HepG2 (cell line): ENCODE data around the gene TECPR1. TPM values are rescaled to one million over a fixed set of nuclear protein-coding genes. Genes with fewer than 3 reads are reported as not detected.

ENCODE experiments used
- KLF13 ChIP-seq: sonication (generic); formaldehyde crosslinking; IDR thresholded peaks from 2 replicates; pipeline ENCODE4 v1.4.0; 2020; ENCODE audit warnings: mild to moderate bottlenecking, missing genetic modification reagents
- REPIN1 ChIP-seq: sonication (generic); formaldehyde crosslinking; IDR thresholded peaks from 2 replicates; pipeline ENCODE4 v1.8.0; 2022; ENCODE audit warnings: missing genetic modification reagents, low read depth, mild to moderate bottlenecking, borderline replicate concordance
- RFX1 ChIP-seq: fragments of 450-650 bp; IDR thresholded peaks from 2 replicates; pipeline ENCODE4 v1.6.1; 2017
- SPEN ChIP-seq: sonication (generic); formaldehyde crosslinking; IDR thresholded peaks from 2 replicates; pipeline ENCODE4 v1.5.1; 2020; ENCODE audit warnings: low read depth, mild to moderate bottlenecking, missing genetic modification reagents
- ZEB1 ChIP-seq: IDR thresholded peaks from 2 replicates; pipeline ENCODE4 v1.6.1; 2012; ENCODE audit warnings: mild to moderate bottlenecking, low read depth, inconsistent platforms; ENCODE audit not compliant: insufficient replicate concordance
- ZNF333 ChIP-seq: sonication (generic); formaldehyde crosslinking; IDR thresholded peaks from 2 replicates; pipeline ENCODE4 v1.4.0; 2020; ENCODE audit warnings: mild to moderate bottlenecking, missing genetic modification reagents, borderline replicate concordance
- ZNF446 ChIP-seq: sonication (generic); formaldehyde crosslinking; IDR thresholded peaks from 2 replicates; pipeline ENCODE4 v1.5.0; 2020; ENCODE audit warnings: mild to moderate bottlenecking, missing genetic modification reagents
- ZNF451 ChIP-seq: sonication (generic); formaldehyde crosslinking; IDR thresholded peaks from 2 replicates; pipeline ENCODE4 v1.5.0; 2020; ENCODE audit warnings: mild to moderate bottlenecking, missing genetic modification reagents
- ZNF547 ChIP-seq: sonication (generic); formaldehyde crosslinking; IDR thresholded peaks from 2 replicates; pipeline ENCODE4 v1.5.1; 2020; ENCODE audit warnings: mild to moderate bottlenecking, missing genetic modification reagents
- ZNF850 ChIP-seq: sonication (generic); formaldehyde crosslinking; conservative IDR thresholded peaks from 2 replicates; pipeline ENCODE4 v1.9.0; 2021; ENCODE audit warnings: mild to moderate bottlenecking, missing genetic modification reagents
- polyA plus RNA-seq, 8 experiments: library from polyadenylated mRNA; depleted of rRNA in 3 of 8; stranded (reverse) in 7 of 8; unstranded in 1 of 8; fragments of >200 nt; fragmentation: Illumina TruSeq in 4 of 8; extraction: Trizol in 4 of 8; gene quantifications; 2 replicates each; pipeline versions ENCODE4 v1.2.1 to v1.2.3, GENCODE V29; 2011 to 2016; ENCODE audit warnings: low read depth in 4 of 8, missing spikeins in 1 of 8, mixed read lengths in 1 of 8; ENCODE audit not compliant: insufficient read depth in 1 of 8
- total RNA-seq, 5 experiments: library from RNA; depleted of rRNA; stranded (reverse); fragments of >200 nt; fragmentation: Illumina TruSeq; extraction: Trizol; gene quantifications; 2 replicates each; pipeline ENCODE4 v1.2.3, GENCODE V29; 2016; ENCODE audit warnings: low read depth in 1 of 5
- TF ChIP-seq, protein P1 (sequence below): sonication (generic); formaldehyde crosslinking; IDR thresholded peaks from 2 replicates; pipeline ENCODE4 v1.4.0; 2020; ENCODE audit warnings: mild to moderate bottlenecking, missing genetic modification reagents
- TF ChIP-seq, protein P2 (sequence below): sonication (generic); formaldehyde crosslinking; IDR thresholded peaks from 2 replicates; pipeline ENCODE4 v1.4.0; 2020; ENCODE audit warnings: missing genetic modification reagents
- TF ChIP-seq, protein P3 (sequence below): sonication (generic); formaldehyde crosslinking; IDR thresholded peaks from 2 replicates; pipeline ENCODE4 v1.8.1; 2023; ENCODE audit warnings: missing genetic modification reagents, inconsistent platforms, borderline replicate concordance
- TF ChIP-seq, protein P4 (sequence below): IDR thresholded peaks from 2 replicates; pipeline ENCODE4 v1.6.1; 2016
- TF ChIP-seq, protein P5 (sequence below): sonication (generic); formaldehyde crosslinking; IDR thresholded peaks from 2 replicates; pipeline ENCODE4 v1.5.1; 2020; ENCODE audit warnings: mild to moderate bottlenecking, moderate library complexity, missing genetic modification reagents

The TECPR1 gene
- total and polyA plus RNA-seq, 2 of the 13 experiments (the other 11 are each of a cell fraction or from before 2014, with no cell fraction given), result 2.3 to 6.3 TPM

DNA sequence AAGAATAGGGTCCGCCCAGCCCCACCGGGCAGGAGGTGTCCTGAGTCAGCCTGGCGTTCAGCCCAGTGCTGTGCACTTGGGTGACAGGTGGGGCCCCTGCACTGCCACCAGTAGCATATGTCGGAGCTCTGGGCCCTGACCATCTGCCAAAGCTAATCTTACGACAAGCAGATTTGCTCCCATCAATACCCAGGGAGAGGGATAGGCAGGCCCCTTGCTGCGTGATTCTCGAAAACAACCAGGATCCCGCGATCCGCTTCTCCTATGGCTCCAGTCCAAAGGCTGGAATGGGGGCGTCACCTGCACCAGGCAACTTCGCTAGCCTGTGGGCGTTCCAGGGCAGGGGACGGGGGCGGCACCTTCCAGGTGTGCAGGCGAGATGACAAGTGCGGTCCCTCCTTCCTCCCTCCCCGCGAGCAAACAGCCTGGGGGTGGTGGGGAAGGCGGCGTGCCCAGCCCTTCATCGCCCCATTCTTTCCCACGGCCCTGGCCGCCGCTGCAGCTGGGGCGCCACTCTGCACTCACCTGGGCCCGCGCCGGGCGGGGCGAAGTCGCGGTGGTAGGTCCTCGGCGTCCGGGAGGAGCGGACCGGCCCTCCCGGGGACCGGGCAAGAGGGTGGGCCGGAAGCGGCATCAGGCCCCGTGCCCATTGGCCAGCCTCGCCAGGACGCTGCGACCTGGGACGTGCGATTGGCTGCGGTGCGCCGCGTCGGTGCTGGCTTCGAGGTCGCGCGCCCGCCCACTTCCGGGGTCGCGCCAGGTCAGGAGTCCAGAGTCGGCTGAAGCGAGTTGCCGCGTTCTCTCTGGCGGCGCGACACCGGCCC, at the start of gene TECPR1 (continued):
- TF ChIP-seq, protein P1, sequence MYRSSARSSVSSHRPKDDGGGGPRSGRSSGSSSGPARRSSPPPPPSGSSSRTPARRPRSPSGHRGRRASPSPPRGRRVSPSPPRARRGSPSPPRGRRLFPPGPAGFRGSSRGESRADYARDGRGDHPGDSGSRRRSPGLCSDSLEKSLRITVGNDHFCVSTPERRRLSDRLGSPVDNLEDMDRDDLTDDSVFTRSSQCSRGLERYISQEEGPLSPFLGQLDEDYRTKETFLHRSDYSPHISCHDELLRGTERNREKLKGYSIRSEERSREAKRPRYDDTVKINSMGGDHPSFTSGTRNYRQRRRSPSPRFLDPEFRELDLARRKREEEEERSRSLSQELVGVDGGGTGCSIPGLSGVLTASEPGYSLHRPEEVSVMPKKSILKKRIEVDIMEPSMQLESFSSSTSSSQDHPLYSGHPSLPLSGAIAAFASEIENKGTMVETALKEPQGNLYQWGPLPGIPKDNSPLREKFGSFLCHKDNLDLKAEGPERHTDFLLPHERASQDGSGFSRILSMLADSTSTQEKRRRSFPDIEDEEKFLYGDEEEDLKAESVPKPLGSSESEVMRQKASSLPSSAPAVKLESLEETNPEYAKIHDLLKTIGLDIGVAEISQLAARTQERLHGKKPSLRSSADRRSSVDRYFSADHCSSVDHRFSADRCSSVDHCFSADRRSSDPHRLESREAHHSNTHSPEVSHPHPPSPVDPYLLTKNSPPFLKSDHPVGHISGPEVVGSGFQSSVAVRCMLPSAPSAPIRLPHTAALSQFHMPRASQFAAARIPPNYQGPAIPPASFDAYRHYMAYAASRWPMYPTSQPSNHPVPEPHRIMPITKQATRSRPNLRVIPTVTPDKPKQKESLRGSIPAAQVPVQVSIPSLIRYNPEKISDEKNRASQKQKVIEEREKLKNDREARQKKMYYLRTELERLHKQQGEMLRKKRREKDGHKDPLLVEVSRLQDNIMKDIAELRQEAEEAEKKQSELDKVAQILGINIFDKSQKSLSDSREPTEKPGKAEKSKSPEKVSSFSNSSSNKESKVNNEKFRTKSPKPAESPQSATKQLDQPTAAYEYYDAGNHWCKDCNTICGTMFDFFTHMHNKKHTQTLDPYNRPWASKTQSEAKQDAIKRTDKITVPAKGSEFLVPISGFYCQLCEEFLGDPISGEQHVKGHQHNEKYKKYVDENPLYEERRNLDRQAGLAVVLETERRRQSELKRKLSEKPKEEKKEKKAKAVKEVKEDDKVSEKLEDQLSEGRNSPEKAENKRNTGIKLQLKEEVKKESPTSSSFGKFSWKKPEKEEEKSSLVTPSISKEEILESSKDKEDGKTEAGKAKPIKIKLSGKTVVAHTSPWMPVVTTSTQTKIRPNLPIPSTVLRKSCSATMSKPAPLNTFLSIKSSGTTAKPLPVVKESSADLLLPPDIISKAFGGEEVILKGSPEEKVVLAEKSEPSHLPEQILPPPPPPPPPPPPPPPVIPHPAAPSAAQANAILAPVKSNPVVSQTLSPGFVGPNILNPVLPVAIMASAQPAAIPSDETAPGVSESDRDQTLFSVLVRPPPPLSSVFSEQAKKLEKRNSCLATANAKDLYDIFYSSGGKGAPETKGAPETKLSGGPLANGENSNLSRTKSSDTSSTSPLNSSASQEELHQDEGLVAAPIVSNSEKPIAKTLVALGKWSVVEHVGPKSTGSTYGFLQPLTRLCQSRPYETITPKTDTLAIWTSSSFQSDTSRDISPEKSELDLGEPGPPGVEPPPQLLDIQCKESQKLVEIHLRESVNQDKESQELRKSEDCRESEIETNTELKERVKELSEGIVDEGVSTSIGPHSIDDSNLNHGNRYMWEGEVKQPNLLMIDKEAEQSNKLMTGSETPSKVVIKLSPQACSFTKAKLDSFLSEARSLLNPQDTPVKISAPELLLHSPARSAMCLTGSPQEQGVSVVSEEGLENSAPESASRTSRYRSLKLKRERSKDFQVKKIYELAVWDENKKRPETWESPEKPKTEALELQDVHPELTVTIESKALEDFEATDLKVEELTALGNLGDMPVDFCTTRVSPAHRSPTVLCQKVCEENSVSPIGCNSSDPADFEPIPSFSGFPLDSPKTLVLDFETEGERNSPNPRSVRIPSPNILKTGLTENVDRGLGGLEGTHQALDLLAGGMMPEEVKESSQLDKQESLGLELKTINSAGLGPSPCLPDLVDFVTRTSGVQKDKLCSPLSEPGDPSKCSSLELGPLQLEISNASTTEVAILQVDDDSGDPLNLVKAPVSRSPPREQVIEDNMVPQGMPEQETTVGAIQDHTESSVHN (CRISPR knock-in tag), result 0 out of 2 replicates have a peak, but pooled peaks have one; percentile 18
- TF ChIP-seq REPIN1 (CRISPR knock-in tag), result no peak
- TF ChIP-seq, protein P2, sequence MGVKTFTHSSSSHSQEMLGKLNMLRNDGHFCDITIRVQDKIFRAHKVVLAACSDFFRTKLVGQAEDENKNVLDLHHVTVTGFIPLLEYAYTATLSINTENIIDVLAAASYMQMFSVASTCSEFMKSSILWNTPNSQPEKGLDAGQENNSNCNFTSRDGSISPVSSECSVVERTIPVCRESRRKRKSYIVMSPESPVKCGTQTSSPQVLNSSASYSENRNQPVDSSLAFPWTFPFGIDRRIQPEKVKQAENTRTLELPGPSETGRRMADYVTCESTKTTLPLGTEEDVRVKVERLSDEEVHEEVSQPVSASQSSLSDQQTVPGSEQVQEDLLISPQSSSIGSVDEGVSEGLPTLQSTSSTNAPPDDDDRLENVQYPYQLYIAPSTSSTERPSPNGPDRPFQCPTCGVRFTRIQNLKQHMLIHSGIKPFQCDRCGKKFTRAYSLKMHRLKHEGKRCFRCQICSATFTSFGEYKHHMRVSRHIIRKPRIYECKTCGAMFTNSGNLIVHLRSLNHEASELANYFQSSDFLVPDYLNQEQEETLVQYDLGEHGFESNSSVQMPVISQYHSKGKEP (CRISPR knock-in tag), result no peak
- TF ChIP-seq KLF13, result peak; percentile 27
- TF ChIP-seq SPEN, result peak; percentile 91
- peak; percentile 93 for TF ChIP-seq ZNF451 (CRISPR knock-in tag)
- peak; percentile 73 for TF ChIP-seq ZNF547 (CRISPR knock-in tag)
- TF ChIP-seq, protein P3, sequence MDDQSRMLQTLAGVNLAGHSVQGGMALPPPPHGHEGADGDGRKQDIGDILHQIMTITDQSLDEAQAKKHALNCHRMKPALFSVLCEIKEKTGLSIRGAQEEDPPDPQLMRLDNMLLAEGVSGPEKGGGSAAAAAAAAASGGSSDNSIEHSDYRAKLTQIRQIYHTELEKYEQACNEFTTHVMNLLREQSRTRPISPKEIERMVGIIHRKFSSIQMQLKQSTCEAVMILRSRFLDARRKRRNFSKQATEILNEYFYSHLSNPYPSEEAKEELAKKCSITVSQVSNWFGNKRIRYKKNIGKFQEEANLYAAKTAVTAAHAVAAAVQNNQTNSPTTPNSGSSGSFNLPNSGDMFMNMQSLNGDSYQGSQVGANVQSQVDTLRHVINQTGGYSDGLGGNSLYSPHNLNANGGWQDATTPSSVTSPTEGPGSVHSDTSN (CRISPR knock-in tag), result no peak
- no peak; the same call in 1 of the 2 replicates for TF ChIP-seq ZNF333
- TF ChIP-seq RFX1, result no peak
- TF ChIP-seq, protein P4, sequence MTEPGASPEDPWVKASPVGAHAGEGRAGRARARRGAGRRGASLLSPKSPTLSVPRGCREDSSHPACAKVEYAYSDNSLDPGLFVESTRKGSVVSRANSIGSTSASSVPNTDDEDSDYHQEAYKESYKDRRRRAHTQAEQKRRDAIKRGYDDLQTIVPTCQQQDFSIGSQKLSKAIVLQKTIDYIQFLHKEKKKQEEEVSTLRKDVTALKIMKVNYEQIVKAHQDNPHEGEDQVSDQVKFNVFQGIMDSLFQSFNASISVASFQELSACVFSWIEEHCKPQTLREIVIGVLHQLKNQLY (CRISPR knock-in tag), result peak; percentile 21; the same call in 1 of the 2 replicates
- TF ChIP-seq ZNF850, result no peak
- TF ChIP-seq, protein P5, sequence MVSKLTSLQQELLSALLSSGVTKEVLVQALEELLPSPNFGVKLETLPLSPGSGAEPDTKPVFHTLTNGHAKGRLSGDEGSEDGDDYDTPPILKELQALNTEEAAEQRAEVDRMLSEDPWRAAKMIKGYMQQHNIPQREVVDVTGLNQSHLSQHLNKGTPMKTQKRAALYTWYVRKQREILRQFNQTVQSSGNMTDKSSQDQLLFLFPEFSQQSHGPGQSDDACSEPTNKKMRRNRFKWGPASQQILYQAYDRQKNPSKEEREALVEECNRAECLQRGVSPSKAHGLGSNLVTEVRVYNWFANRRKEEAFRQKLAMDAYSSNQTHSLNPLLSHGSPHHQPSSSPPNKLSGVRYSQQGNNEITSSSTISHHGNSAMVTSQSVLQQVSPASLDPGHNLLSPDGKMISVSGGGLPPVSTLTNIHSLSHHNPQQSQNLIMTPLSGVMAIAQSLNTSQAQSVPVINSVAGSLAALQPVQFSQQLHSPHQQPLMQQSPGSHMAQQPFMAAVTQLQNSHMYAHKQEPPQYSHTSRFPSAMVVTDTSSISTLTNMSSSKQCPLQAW (CRISPR knock-in tag), result peak; percentile 41; the same call in 1 of the 2 replicates
- no peak for TF ChIP-seq ZNF446
- peak; percentile 95 for TF ChIP-seq ZEB1
